Bone marrow (tissue), 2 donors: Measurements from ENCODE around the gene ZCCHC24.
"Not testable (repeated sequence)": the region's sequence is repeated elsewhere in the genome, so short reads cannot be mapped to it uniquely, and the experiment has no call there.

Experiments
- DNase-seq, 2 donors: peaks; one replicate each; lab custom pipeline; 2025; lab: John Stamatoyannopoulos, UW

Gene ZCCHC24

DNA sequence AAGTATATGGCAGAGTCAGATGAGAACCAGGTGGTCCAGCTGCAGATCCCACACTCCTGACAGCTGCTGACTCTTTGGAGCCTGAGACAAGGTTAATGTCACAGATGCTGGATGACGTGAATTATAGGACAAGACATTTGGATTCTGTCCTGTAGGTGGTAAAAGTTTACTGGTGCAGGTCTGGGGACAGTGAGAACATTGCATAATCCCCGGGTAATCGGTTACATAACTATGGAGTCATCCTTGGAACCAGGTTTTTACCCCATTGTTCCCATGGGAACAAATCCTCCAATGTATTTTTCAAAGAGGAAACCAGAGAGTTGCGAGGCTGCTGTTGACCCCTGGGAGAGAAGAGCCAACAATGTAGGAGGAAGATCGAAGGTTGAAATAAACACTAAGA, 27.5 kb upstream of the ZCCHC24 start:
- DNase-seq = no peak

DNA sequence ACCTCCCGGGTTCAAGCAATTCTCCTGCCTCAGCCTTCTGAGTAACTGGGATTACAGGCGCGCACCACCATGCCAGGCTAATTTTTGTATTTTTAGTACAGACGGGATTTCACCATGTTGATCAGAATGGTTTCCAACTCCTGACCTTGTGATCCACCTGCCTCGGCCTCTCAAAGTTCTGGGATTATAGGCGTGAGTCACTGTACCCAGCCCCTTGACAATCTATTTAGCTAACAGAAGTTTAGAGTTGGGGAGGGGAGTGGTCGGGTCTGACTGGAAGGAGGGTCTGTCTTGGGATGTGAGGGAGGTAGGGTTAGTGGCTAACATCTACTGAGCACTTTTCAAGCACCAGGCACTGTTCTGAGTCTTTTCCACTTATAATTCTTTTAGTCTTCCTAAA, 27.0 kb upstream of the ZCCHC24 start:
- no peak for DNase-seq

DNA sequence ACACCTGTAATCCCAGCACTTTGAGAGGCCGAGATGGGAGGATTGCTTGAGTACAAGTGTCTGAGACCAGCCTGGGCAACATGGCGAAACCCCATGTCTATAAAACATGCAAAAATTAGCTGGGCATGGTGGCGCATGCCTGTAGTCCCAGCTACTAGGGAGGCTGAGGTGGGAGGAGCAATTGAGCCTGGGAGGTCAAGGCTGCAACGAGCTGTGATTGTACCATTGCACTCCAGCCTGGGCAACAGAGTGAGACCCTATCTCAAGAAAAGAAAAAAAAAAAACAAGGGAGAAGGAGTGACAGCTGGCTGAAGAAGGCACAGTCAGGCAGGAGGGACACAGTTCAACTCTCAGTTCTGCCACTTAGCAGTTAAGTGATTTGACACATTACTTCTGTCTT, 26.4 kb upstream of the ZCCHC24 start:
- no peak for DNase-seq

DNA sequence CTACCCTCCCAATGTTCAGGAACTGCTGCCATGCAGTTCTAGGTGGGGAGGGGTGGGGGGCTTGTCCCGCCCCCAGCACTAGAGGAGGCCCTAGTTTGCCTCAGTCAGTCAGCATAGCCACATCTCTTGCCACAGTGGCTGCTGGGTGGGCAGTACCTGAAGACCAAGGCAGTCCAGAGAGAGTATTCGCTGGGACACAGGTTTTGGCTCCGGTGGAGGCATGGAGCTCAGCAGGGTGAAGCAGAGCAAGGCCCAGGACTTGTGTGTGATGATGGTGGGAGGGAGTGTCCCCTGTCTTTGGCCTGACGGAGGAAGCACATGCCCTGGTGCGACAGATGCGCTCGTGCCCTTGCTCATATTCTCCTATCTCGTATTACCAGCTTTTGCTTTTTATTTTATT, 24.7 kb upstream of the ZCCHC24 start:
- DNase-seq = no peak

DNA sequence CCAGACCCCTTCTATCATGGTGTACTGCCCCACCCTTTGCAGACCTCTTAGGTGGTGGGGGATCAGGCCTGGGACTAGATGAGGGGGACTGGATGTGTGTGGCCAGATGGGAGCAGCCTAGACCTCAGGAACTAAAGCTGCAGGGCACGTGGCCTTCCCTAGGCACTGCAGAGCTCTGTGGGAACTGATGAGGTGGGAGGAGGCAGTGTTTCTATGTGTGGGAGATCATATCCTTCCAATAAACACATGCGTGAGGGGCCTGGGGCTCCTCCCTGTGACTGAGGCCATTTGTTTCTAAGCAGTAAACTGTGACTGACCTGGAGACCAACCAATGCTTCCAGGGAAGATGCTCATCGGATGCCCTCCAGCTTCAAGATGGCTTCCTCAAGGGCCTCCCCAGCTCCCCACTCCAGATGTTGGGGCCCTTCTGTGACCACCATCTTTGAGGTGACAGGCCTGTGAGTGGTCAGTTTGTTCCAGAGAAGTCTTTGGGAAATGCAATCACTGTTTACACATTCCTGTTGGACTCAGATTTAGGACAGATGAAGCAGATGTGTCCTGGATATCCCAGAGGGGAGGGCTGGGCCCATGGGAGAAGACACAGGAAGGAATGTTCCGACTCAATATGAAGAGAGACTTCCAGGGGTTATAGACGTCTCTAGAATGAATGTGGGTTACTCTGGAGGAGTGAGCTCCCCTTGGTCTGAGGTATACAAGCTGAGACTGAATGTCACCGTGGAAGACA, 23.6 kb upstream of the ZCCHC24 start:
- DNase-seq = no peak

DNA sequence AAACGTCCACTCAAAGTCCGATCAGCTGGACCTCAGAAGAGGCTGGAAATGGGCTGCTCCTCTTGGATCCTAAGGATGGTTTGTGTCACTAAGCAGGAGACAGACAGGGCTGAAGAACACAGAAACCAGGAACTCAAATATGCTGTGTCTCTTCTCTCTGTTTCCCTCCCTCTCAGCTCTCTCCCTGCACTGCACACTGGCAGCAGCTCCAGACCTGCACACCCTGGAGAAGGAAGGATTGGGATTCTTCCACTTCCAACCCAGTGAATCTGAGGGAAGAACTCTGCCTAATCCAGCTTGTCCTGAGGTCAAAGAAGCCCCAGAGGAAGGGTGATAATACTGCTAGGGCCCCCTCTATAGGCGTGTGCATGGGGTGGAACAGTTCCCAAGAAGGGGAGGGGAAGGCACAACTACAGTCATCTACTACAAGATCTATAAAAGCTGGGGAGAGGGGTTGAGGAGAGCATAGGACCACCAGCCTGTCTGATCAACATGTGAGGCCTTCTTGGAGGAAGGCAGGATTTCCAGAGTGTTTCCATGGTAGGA, 22.7 kb upstream of the ZCCHC24 start:
- DNase-seq = no peak

DNA sequence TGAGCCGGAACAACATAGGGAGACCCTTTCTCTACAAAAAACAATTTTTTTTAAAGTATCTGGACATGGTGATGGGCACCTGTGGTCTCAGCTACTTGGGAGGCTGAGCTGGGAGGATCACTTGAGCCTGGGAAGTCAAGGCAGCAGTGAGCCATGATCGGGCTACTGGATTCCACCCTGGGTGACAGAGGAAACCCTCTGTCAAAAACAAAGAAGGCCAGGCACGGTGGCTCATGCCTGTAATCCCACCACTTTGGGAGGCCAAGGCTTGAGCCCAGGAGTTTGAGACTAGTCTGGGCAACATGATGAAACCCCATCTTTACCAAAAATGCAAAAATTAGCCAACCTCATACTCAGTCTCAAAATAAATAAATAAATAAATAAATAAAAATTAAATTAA, 19.9 kb upstream of the ZCCHC24 start:
- no peak for DNase-seq

DNA sequence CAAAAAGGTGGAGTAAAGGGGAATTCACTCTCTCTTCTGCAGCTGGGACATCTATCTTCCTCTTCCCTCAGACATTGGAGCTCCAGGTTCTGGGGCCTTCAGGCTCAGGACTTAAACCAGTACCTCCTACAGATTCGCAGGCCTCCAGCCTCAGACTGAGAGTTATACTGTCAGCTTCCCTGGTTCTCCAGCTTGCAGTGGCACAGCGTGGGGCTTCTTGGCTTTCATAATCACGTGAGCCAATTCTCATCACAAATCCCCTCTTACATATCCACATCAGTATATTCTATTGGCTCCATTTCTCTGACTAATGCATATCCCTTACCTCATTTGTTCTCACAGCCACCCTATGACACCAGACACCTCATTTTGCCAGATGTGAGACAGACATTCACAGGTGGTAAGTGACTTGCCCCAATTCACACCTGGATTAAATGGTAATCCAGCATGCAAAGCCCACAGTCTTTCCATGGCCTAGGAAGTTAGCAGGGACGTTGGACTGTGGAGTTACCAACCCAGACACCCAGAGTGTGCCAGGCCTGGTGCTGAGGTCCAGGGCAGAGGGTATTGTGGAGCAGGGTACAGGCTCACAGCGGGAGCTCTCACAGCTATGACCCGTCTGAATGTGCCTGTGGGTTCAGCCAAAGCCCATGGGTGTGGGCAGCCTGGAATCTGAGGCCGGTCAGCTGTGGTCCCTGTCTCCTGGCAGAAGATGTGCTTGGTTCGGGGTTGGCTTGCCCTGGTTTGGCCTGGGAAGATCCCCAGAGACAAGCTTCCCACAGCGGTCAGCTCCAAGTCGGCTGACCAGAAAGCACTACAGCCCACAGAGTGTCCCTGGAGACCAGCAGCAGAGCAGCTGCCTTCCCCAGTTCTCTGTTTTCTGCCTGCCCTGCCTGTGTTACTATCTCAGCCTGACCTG, 18.4 kb upstream of the ZCCHC24 start:
- no peak for DNase-seq

DNA sequence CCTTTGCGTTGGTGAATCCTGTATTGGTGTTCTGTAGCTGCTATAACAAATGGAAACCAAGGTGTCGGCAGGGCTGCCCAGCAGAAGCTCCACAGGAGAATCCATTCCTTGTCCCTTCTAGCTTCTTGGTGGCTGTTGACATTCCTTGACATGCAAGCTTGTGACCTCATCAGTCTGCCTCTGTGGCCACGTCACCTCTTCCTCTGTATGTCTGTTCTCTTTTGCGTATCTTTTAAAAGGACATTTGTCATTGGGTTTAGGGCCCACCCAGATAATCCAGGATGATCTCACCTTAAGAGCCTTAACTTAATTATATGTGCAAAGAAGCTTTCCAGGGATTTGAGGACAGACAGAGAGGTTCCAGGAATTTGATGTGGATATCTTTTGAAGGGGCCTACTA, 15.3 kb upstream of the ZCCHC24 start:
- DNase-seq = no peak

DNA sequence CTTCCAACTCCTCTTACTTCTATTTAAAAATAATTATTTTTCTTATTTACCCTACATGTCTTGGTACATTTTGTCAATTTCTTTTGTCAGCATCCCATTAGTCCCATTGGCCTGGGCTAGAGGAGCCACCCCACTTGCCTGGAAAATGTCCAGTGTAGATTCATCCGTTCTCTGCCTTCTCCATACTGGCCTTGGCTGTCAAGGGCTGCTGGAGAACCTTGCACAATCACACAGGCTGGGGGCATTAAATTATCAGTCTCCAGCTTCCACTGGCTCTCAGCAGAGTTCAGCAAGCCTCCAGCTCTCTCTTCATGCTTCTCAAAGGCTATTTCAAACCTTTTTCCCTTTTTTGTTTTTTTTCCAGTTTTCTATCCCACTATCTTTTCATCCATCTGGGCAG, 13.8 kb upstream of the ZCCHC24 start:
- DNase-seq = no peak

DNA sequence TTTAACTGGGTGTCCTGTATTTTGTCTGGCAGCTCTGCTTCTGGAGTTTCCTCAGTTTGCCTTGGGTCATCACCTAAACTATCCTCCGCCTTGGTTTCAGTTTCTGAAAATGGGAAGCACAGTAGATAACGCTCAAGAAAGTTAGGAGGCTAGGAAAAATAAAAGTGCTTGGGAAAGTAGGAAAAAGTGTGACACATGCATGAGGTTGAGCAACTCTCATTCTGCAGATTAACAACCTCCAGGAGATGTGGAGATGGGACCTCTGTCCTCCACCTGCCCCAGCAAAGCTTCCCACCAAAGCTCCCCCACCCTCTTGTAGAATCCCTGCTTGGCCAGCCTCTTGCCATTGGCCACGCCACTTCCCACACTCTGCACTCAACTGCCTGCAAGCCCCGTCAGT, 13.1 kb upstream of the ZCCHC24 start:
- no peak for DNase-seq

DNA sequence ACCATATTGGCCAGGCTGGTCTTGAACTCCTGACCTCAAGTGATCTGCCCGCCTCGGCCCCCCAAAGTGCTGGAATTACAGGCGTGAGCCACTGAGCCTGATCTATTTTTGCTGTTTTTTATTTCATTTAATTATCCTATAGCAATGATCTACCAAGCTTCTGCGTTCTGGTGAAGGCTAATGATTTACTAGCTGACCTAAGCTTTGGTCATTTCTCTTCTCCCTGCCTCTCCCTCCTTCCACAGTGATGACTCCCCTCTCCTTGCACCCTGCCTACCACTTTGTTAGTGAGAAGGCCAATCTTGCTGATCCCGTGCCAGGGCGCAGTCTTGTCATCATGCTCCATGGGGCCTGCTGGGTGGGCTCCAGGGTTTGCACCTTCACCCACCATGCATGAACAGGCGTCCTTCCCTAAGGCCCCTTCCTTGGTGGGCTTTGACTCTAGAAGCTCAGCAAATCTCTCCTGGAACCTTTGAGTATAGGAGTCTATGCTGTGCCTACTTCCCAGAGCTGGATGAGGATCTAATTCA, 11.9 kb upstream of the ZCCHC24 start:
- no peak for DNase-seq

DNA sequence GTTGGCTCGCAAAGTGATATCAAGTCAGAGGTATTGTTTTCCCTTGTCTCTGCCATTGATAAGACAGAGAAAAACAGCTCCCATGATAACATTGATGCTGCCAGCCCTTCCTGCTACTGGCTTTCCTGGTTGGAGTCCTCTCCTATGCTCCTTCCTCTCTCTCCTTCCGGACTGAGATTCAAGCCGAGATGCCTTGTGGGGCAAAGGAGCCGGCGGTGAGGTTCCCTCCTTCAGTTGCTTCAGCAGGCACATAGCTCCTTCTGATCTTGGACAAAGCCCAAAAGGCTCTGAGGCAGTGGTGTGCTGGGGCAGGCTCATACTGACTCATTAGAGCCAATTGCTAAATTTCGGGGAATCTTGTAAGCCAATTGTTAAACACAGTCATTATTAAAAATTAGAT, 8.8 kb upstream of the ZCCHC24 start:
- no peak for DNase-seq

DNA sequence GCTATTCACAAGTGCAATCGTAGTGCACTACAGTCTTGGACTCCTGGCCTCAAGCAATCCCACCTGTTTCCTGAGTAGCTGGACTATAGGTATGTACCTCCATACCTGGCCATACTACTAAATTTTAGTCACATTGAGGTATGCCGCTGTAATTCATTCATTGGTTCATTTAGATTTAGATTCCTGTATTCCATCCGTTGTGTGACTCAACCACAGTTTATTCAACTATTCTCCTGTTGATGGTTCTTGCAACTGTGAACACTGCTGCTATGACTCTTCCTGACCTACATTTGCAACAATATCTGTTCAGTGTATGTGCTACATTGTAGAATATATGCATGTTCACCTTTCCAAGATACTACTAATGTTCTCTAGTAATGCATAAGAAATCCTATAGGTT, 8.0 kb upstream of the ZCCHC24 start:
- no peak for DNase-seq

DNA sequence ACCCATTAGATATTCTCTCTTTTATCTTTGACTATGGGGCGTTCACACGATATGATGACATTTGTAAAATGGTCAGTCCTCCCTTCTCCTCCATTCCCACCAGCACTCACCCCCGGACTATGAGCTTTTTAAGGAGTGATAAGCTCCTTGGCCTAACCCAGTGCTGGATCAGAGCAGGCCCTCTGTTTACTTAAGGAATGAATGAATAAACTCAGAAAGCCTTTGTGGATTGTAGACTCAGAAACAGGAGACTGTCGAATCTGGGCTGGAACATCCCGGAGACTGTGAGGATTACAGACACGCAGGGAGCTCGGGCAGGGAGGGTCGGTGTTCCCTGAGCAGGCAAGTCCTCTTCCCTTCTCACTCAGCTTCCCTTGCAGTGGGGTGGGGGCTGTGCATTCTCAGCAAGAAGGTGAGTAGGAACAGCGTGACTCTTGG, 6.8 kb upstream of the ZCCHC24 start:
- no peak for DNase-seq

DNA sequence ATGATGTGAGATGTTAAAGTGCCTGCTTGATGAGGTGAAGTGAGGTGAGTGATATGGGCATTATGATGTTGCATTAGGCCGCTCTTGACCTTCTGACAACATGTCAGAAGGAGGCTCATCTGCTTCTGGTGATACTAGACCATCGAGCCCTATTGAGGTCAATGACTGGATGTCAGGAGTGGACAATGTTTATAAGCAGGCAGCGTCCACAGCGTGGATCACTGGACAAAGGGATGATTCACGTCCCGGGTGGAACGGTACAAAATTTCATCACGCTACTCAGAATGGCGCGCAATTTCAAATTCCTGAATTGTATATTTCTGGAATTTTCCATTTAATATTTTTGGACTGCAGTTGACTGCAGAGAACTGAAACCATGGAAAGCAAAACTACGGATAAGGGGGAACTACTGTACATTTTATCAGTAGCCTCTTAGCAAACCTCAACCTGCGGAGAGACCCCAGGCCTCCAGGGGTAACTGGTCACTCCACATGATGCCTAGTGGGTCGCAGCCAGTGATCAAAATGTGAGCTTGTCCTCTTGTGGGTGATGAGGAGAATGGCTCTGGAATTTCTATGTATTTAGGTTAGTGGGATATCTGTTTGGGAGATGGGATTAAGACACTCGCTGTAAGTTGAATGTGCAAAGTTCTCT, 5.7 kb upstream of the ZCCHC24 start:
- DNase-seq = no peak

DNA sequence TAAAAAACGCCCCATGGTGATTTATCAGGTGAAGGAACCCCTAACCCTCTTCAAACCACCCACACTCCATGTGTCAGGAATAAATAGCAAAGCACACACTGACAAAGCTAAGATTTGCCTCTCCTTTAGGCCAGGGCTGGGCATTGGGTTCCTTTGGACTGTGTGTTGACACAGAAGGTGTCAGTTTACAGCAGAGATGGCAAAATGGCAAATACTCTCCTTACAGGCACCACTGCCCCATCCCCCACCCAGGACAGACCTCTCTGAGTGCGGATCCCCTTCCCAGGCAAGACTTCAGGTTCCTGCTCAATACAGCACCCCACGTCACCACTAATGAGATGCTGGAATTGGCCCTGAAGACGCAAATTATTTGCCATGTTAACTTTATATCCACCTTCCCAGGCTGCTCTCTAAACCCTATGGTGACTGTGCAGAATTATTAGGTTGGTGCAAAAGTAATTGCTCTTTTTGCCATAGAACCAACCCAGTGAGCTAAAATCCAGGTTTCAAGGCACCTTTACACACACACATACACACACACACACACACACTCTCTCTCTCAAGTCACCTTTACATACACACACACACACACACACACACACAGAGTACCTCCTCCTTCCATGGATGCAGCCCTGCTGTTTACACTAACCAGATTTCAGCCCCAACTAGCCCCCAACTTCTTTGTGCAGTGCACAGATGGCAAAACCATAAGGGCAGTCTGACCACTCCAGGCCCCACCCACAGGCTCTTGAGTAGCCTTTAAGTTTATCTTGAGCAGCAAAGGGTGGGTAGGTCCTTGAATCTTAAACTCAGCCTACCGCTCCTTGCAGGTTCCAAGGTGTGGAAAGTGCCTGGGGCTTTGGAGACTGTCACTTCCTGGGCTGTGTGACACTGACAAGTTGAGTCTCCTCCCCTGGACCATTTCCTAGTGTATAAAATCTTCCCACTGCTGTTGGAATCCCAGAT, 4.0 kb upstream of the ZCCHC24 start:
- no peak for DNase-seq

DNA sequence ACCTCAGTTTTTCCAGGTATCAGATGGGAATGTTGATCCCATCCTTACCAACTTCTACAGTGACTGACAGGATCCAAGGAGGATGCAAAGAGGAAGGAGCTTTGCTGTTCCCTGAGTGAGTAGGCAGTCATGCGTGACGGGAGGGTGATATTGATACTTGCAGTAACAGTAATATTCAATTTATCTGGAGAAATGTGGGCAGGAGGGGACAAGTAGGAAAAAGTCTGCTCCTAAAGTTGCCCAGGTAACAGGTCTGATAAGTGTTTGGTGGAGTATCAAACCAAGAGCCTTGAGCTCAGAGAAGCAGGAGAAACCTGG, 3.3 kb upstream of the ZCCHC24 start:
- no peak for DNase-seq

DNA sequence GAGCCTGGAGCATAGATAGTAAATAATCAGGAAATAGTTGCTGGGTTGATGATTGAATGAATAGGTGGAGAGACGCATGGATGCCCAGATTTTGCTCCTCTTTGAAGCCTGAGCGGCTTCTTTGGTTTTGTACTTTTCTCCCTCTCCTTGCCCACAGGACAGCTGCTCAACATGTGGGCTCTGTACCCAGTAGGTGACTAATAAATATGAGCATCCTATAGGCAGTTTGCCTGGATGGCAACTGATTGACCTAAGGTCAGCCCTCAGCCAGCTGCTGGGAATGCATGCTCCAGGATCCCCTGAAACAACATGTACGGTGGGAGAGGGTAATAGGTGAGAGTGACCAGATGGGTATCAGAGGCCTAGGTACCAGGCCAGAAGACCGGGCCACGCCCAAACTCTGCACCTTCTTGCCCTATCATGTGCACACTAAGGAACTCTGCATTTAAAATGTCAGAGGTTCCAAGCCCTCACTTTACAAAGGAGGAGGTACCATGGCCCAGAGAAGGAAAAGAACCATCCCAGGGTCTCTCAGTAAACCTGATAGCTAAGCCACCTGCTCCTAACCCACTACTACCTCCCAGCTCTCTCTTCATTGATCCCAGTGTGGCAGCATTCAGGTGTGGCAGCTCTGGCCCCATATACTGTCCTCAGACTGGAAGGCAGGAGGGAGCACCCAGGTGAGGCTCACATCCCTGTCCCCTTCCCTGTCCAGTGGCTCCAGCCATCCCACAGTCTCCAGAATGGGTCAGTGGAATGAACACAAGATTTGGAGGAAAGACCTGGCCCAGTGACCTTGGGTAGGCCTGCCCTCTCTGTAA, 2.7 kb upstream of the ZCCHC24 start:
- DNase-seq = no peak

DNA sequence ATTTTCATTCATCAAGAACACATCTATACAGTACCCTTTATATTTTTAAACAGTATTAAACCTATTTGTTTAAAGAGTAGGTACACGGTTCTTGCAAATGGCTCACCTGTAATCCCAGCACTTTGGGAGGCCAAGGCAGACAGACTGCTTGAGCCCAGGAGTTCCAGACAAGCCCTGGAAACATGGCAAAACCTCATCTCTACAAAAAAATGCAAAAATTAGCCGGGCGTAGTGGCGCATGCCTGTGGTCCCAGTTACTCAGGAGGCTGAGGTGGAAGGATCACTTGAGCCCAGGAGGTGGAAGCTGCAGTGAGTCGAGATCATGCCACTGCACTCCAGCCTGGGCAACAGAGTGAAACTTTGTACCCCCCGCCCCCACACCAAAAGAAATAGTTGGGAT, 1.8 kb upstream of the ZCCHC24 start:
- not testable (repeated sequence) for DNase-seq

DNA sequence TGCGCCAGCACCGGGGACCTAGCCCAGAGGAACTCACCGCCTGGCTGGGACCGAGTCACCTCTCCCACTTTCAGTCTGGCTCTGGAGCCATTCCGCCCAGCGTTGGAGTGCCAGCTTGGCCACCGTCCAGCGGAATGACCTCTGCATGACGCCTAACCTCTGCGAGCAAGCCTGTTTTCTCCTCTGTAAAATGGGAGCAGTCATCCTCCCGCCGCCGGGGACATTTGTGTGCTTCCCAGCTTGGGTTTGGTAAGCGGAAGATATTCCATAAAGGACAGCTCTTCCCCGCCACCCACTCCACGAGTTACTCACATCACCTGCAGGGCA, 1.3 kb upstream of the ZCCHC24 start:
- no peak for DNase-seq
